Endothelial cell of hepatic sinusoid (primary cell): Measurements from ENCODE around the gene CCDC43.
"Not testable (repeated sequence)": the region's sequence is repeated elsewhere in the genome, so short reads cannot be mapped to it uniquely, and the experiment has no call there.

Source experiments
- in situ Hi-C: cut with HindIII; loops from 2 replicates; pipeline ENCODE4 v1.10.0; 2017; ENCODE audit warnings: low sequenced_read_pairs

Gene CCDC43

GRCh38 chr17:44689477-44690217 lies at the start of gene CCDC43:
Gene CCDC43 (minus strand): TSS chr17:44689776. CDS start chr17:44689753, 23 bp downstream.
- in situ Hi-C loops = loop anchor here (5.0 kb wide), 1 partner anchor 63 kb away; no protein-coding TSS in a partner anchor

- in situ Hi-C loops = no loop called here
Observed at GRCh38 chr17:44738214-44738906, 48.8 kb upstream of the CCDC43 start.

GRCh38 chr17:44736551-44737240 lies 47.1 kb upstream of the CCDC43 start:
- in situ Hi-C loops = no loop called here

GRCh38 chr17:44734272-44734671 lies 44.7 kb upstream of the CCDC43 start:
- in situ Hi-C loops = no loop called here

- in situ Hi-C loops = no loop called here
Observed at GRCh38 chr17:44733753-44734152, 44.2 kb upstream of the CCDC43 start.

- in situ Hi-C loops = not testable (repeated sequence)
Observed at GRCh38 chr17:44726121-44726520, 36.5 kb upstream of the CCDC43 start.

- in situ Hi-C loops = no loop called here
Observed at GRCh38 chr17:44722254-44722653, 32.7 kb upstream of the CCDC43 start.

GRCh38 chr17:44719444-44719843 lies 29.9 kb upstream of the CCDC43 start:
- in situ Hi-C loops = loop anchor here (5.0 kb wide), 1 partner anchor 102 kb away; no protein-coding TSS in a partner anchor

- in situ Hi-C loops = no loop called here
Observed at GRCh38 chr17:44708401-44709263, 19.1 kb upstream of the CCDC43 start, which contains the start of gene DBF4B. Gene DBF4B (plus strand): TSS chr17:44708665. CDS start chr17:44708821, 156 bp downstream.

- in situ Hi-C loops = no loop called here
Observed at GRCh38 chr17:44707755-44708400, 18.3 kb upstream of the CCDC43 start.

- in situ Hi-C loops = not testable (repeated sequence)
Observed at GRCh38 chr17:44700288-44700687, 10.7 kb upstream of the CCDC43 start.

- in situ Hi-C loops = loop anchor here (5.0 kb wide), 1 partner anchor 59 kb away; no protein-coding TSS in a partner anchor
Observed at GRCh38 chr17:44693609-44694008, 4.0 kb upstream of the CCDC43 start.

- in situ Hi-C loops = loop anchor here (5.0 kb wide), 1 partner anchor 61 kb away; no protein-coding TSS in a partner anchor
Observed at GRCh38 chr17:44690746-44691306, 1.2 kb upstream of the CCDC43 start.

- in situ Hi-C loops = no loop called here
Observed at GRCh38 chr17:44688675-44689476, 700 bp downstream of the CCDC43 start.

- in situ Hi-C loops = no loop called here
Observed at GRCh38 chr17:44688200-44688599, 1.4 kb downstream of the CCDC43 start.

- in situ Hi-C loops = no loop called here
Observed at GRCh38 chr17:44687756-44688155, 1.8 kb downstream of the CCDC43 start.

- in situ Hi-C loops = not testable (repeated sequence)
Observed at GRCh38 chr17:44683303-44683702, 6.3 kb downstream of the CCDC43 start.

GRCh38 chr17:44677136-44677535 lies 12.4 kb downstream of the CCDC43 start:
- in situ Hi-C loops = no loop called here

GRCh38 chr17:44673893-44674292 lies 15.7 kb downstream of the CCDC43 start:
- in situ Hi-C loops = no loop called here
